Duodenal mucosa (tissue), 2 donors: Measurements from ENCODE around the gene NKX2-2.

Source experiments
- H3K27ac ChIP-seq: one replicate; pipeline ENCODE4 v1.7.0; 2013; ENCODE audit warnings: low read depth, low read length
- H3K27me3 ChIP-seq, 2 donors: one replicate each; pipeline ENCODE4 v1.7.0; 2013; ENCODE audit warnings: low read length in 2 of 2, control low read depth in 1 of 2; ENCODE audit not compliant: insufficient read depth in 2 of 2, control insufficient read depth in 1 of 2
- H3K36me3 ChIP-seq, 2 donors: one replicate each; pipeline ENCODE4 v1.7.0; 2013; ENCODE audit warnings: low read length in 2 of 2, control low read depth in 1 of 2; ENCODE audit not compliant: insufficient read depth in 2 of 2, control insufficient read depth in 1 of 2
- H3K4me1 ChIP-seq, 2 donors: one replicate each; pipeline ENCODE4 v1.7.0; 2013; ENCODE audit warnings: low read length in 2 of 2, control low read depth in 1 of 2; ENCODE audit not compliant: insufficient read depth in 2 of 2, control insufficient read depth in 1 of 2
- H3K4me3 ChIP-seq, 2 donors: one replicate each; pipeline ENCODE4 v1.7.0; 2013; ENCODE audit warnings: low read length in 2 of 2, low read depth in 1 of 2
- H3K9ac ChIP-seq, 2 donors: one replicate each; pipeline ENCODE4 v1.7.0; 2013; ENCODE audit warnings: low read length in 2 of 2, low read depth in 1 of 2
- H3K9me3 ChIP-seq, 2 donors: one replicate each; pipeline ENCODE4 v1.7.0; 2013; ENCODE audit warnings: low read length in 2 of 2, control low read depth in 1 of 2; ENCODE audit not compliant: control insufficient read depth in 1 of 2

Gene NKX2-2

GRCh38 chr20:21516180-21516567 is 2.3 kb upstream of the NKX2-2 start:
- Histone ChIP-seq H3K9me3 (no peaks in the 10 kb centered on the region), H3K36me3 (no peaks in the 10 kb centered on the region), H3K4me1 (peaks cover 0 to 9% of the 10 kb centered on the region in 2 donors), H3K27ac (no peak overlapping the region), H3K4me3 (no peak overlapping the region), H3K27me3 (peaks cover 82 to 91% of the 10 kb centered on the region in 2 donors), H3K9ac (no peak overlapping the region)

- H3K27ac ChIP-seq = no peak overlapping the region
- peaks cover 0 to 9% of the 10 kb centered on the region in 2 donors for H3K4me1 ChIP-seq
- H3K4me3 ChIP-seq = no peak overlapping the region
- peaks cover 78 to 85% of the 10 kb centered on the region in 2 donors for H3K27me3 ChIP-seq
- no peaks in the 10 kb centered on the region for H3K36me3 ChIP-seq
- H3K9me3 ChIP-seq = no peaks in the 10 kb centered on the region
- H3K9ac ChIP-seq = no peak overlapping the region
Observed at GRCh38 chr20:21515300-21516179, 1.7 kb upstream of the NKX2-2 start.

GRCh38 chr20:21514553-21515251 is 838 bp upstream of the NKX2-2 start:
- H3K9ac ChIP-seq = no peak overlapping the region
- peaks cover 0 to 16% of the 10 kb centered on the region in 2 donors for H3K4me1 ChIP-seq
- H3K4me3 ChIP-seq = no peak overlapping the region
- no peak overlapping the region for H3K27ac ChIP-seq
- H3K27me3 ChIP-seq = peaks cover 78 to 84% of the 10 kb centered on the region in 2 donors
- H3K36me3 ChIP-seq = no peaks in the 10 kb centered on the region
- no peaks in the 10 kb centered on the region for H3K9me3 ChIP-seq

GRCh38 chr20:21513181-21513663 is 642 bp downstream of the NKX2-2 start:
- H3K9ac ChIP-seq = no peak overlapping the region
- no peak overlapping the region for H3K27ac ChIP-seq
- no peak overlapping the region for H3K4me3 ChIP-seq
- no peaks in the 10 kb centered on the region for H3K9me3 ChIP-seq
- H3K27me3 ChIP-seq = peaks cover 78 to 82% of the 10 kb centered on the region in 2 donors
- no peaks in the 10 kb centered on the region for H3K36me3 ChIP-seq
- peaks cover 0 to 16% of the 10 kb centered on the region in 2 donors for H3K4me1 ChIP-seq

- Histone ChIP-seq H3K9ac (no peak overlapping the region), H3K4me3 (peak overlapping the region; percentile 15 to 28), H3K9me3 (no peaks in the 10 kb centered on the region), H3K27ac (no peak overlapping the region), H3K4me1 (peaks cover 0 to 16% of the 10 kb centered on the region in 2 donors), H3K27me3 (peaks cover 78 to 82% of the 10 kb centered on the region in 2 donors), H3K36me3 (no peaks in the 10 kb centered on the region)
Observed at GRCh38 chr20:21512634-21513180, 1.2 kb downstream of the NKX2-2 start.

GRCh38 chr20:21511850-21512633 is 1.8 kb downstream of the NKX2-2 start:
- H3K4me1 ChIP-seq = peaks cover 0 to 16% of the 10 kb centered on the region in 2 donors
- no peak overlapping the region for H3K27ac ChIP-seq
- peak overlapping the region in 1 of 2 donors; percentile 28 for H3K4me3 ChIP-seq
- H3K27me3 ChIP-seq = peaks cover 78 to 82% of the 10 kb centered on the region in 2 donors
- no peaks in the 10 kb centered on the region for H3K9me3 ChIP-seq
- no peaks in the 10 kb centered on the region for H3K36me3 ChIP-seq
- no peak overlapping the region for H3K9ac ChIP-seq

GRCh38 chr20:21511485-21511849 is 2.4 kb downstream of the NKX2-2 start:
- no peak overlapping the region for H3K9ac ChIP-seq
- no peak overlapping the region for H3K4me3 ChIP-seq
- H3K27me3 ChIP-seq = peaks cover 78 to 82% of the 10 kb centered on the region in 2 donors
- H3K9me3 ChIP-seq = no peaks in the 10 kb centered on the region
- H3K36me3 ChIP-seq = no peaks in the 10 kb centered on the region
- H3K4me1 ChIP-seq = peaks cover 4 to 21% of the 10 kb centered on the region in 2 donors
- H3K27ac ChIP-seq = no peak overlapping the region

- peak overlapping the region; percentile 50 to 53 for H3K4me3 ChIP-seq
- no peak overlapping the region for H3K27ac ChIP-seq
- H3K9me3 ChIP-seq = no peaks in the 10 kb centered on the region
- H3K4me1 ChIP-seq = peaks cover 4 to 22% of the 10 kb centered on the region in 2 donors
- H3K9ac ChIP-seq = no peak overlapping the region
- H3K36me3 ChIP-seq = no peaks in the 10 kb centered on the region
- H3K27me3 ChIP-seq = peaks cover 76 to 77% of the 10 kb centered on the region in 2 donors
Observed at GRCh38 chr20:21510414-21511384, 3.2 kb downstream of the NKX2-2 start.
